PC-3 (cell line): ENCODE data around the gene ABTB2. TPM values are rescaled to one million over a fixed set of nuclear protein-coding genes. Genes with fewer than 3 reads are reported as not detected.

Source experiments
- ATAC-seq: fragments of 200-7000 bp; cut with Tn5 transposase; 2 replicates; pipeline ENCODE4 v1.9.1; 2020; ENCODE audit warnings: mild to moderate bottlenecking, moderate library complexity
- BruUV-seq: library from RNA; stranded (reverse); fragments of 400-500 nt; replicated peaks from 2 replicates; lab custom pipeline; 2021; lab: Mats Ljungman, UMichigan
- CTCF ChIA-PET: fragments of 300-600 bp; sonication (Branson Sonifier 250); formaldehyde crosslinking; loops from one replicate; lab custom pipeline; 2022; ENCODE audit warnings: antibody characterized with exemption; lab: Charles Lee
- POLR2A ChIA-PET: fragments of 300-600 bp; sonication (Branson Sonifier 250); formaldehyde crosslinking; loops from one replicate; lab custom pipeline; 2022; ENCODE audit warnings: antibody characterized with exemption; ENCODE audit not compliant: unreplicated experiment; lab: Charles Lee
- DNase-seq: peaks from one replicate; pipeline ENCODE4 v3.0.0-alpha.2; 2015
- H2AFZ ChIP-seq: fragments of 300-600 bp; sonication (generic); 2 replicates; pipeline ENCODE4 v1.6.0; 2016; ENCODE audit warnings: antibody characterized with exemption, low read length
- H3F3A ChIP-seq: fragments of 300-600 bp; sonication (generic); one replicate; pipeline ENCODE4 v1.6.0; 2017; ENCODE audit warnings: antibody characterized with exemption, low read length, control low read depth, mild to moderate bottlenecking; ENCODE audit not compliant: unreplicated experiment
- H3K27ac ChIP-seq: fragments of 300-600 bp; sonication (generic); 2 replicates; pipeline ENCODE4 v1.5.1; 2016; ENCODE audit warnings: mild to moderate bottlenecking, low read length
- H3K27me3 ChIP-seq: fragments of 300-600 bp; sonication (generic); 2 replicates; pipeline ENCODE4 v1.6.1; 2016; ENCODE audit warnings: low read length, mixed read lengths
- H3K36me3 ChIP-seq: fragments of 300-600 bp; sonication (generic); 2 replicates; pipeline ENCODE4 v1.6.1; 2016; ENCODE audit warnings: low read depth, mixed run types, low read length, mixed read lengths
- H3K4me1 ChIP-seq: fragments of 300-600 bp; sonication (generic); 2 replicates; pipeline ENCODE4 v1.5.1; 2016; ENCODE audit warnings: low read length; ENCODE audit not compliant: insufficient read depth
- H3K4me2 ChIP-seq: fragments of 300-600 bp; sonication (generic); 2 replicates; pipeline ENCODE4 v1.6.0; 2016; ENCODE audit warnings: low read length
- H3K4me3 ChIP-seq: fragments of 300-600 bp; sonication (generic); 2 replicates; pipeline ENCODE4 v1.5.1; 2016; ENCODE audit warnings: mild to moderate bottlenecking, low read length, mixed read lengths
- H3K79me2 ChIP-seq: fragments of 300-600 bp; sonication (generic); 2 replicates; pipeline ENCODE4 v1.6.1; 2017; ENCODE audit warnings: low read length, mixed read lengths
- H3K9ac ChIP-seq: fragments of 300-600 bp; sonication (generic); 2 replicates; pipeline ENCODE4 v1.6.0; 2016; ENCODE audit warnings: mild to moderate bottlenecking, low read length
- H3K9me2 ChIP-seq: fragments of 300-600 bp; sonication (generic); replicated peaks from 2 replicates; pipeline ENCODE4 v1.6.1; 2016; ENCODE audit warnings: mixed run types, low read length, mixed read lengths
- H3K9me3 ChIP-seq: fragments of 300-600 bp; sonication (generic); 2 replicates; pipeline ENCODE4 v1.6.1; 2016; ENCODE audit warnings: low read length, mixed read lengths
- H4K20me1 ChIP-seq: fragments of 300-600 bp; sonication (generic); 2 replicates; pipeline ENCODE4 v1.6.1; 2016; ENCODE audit warnings: low read length, mixed read lengths
- EZH2 ChIP-seq: fragments of 300-600 bp; sonication (generic); IDR thresholded peaks from one replicate; pipeline ENCODE4 v1.6.1; 2017; ENCODE audit warnings: antibody characterized with exemption, mild to moderate bottlenecking, low read length; ENCODE audit not compliant: unreplicated experiment
- EZH2phosphoT487 ChIP-seq: fragments of 300-600 bp; sonication (generic); IDR thresholded peaks from 2 replicates; pipeline ENCODE4 v1.6.1; 2018; ENCODE audit warnings: mild to moderate bottlenecking, antibody characterized with exemption, low read length, borderline replicate concordance
- intact Hi-C: fragments of 100-400 bp; cut with micrococcal nuclease; formaldehyde crosslinking; loops from 2 replicates; pipeline ENCODE4 v1.9.0; 2023
- total RNA-seq: library from RNA; depleted of rRNA; stranded (reverse); fragments of >200 nt; gene quantifications from 2 replicates; pipeline ENCODE4 v1.2.3, GENCODE V29; 2014
- TF ChIP-seq, protein P1 (sequence below): fragments of 300-600 bp; sonication (generic); conservative IDR thresholded peaks from 2 replicates; pipeline ENCODE4 v1.5.1; 2017; ENCODE audit warnings: antibody characterized with exemption, low read depth, mild to moderate bottlenecking, low read length

The ABTB2 gene
- total RNA-seq, 1 experiment from 2014 or later, result 5.2 TPM

DNA sequence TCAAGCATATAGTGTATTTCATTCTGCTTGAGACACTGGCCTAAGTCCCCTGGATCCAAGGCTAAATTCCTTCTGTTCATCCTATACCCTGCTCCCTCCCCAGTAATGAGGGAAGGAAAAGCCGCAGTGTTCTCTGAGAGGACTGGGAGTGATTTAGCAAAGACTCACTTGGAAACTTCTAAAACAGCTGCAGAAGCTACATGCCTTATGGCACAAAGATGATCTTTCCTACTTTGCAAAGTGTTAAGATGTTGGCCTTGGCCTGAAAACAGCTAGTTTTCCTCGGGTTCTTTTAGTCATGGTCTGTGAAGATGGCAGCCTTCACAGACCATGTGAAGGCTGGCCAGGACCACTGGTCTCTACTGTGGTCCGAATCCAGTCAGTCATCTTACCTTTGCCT lies 65.7 kb downstream of the ABTB2 start:
- Histone ChIP-seq H3K9ac (no peak overlapping the region), H3K27me3 (no peaks in the 10 kb centered on the region), H3K4me3 (no peak overlapping the region), H3K4me1 (peaks cover 6% of the 10 kb centered on the region; the same call in 1 of the 2 replicates), H2AFZ (no peak overlapping the region), H3K79me2 (no peaks in the 10 kb centered on the region), H3K4me2 (no peak overlapping the region), H3F3A (no peaks in the 10 kb centered on the region), H3K9me3 (no peaks in the 10 kb centered on the region), H3K36me3 (no peaks in the 10 kb centered on the region), H4K20me1 (no peaks in the 10 kb centered on the region), H3K9me2 (no peaks in the 10 kb centered on the region), H3K27ac (no peak overlapping the region)
- ATAC-seq, result no peak
- TF ChIP-seq, protein P1, sequence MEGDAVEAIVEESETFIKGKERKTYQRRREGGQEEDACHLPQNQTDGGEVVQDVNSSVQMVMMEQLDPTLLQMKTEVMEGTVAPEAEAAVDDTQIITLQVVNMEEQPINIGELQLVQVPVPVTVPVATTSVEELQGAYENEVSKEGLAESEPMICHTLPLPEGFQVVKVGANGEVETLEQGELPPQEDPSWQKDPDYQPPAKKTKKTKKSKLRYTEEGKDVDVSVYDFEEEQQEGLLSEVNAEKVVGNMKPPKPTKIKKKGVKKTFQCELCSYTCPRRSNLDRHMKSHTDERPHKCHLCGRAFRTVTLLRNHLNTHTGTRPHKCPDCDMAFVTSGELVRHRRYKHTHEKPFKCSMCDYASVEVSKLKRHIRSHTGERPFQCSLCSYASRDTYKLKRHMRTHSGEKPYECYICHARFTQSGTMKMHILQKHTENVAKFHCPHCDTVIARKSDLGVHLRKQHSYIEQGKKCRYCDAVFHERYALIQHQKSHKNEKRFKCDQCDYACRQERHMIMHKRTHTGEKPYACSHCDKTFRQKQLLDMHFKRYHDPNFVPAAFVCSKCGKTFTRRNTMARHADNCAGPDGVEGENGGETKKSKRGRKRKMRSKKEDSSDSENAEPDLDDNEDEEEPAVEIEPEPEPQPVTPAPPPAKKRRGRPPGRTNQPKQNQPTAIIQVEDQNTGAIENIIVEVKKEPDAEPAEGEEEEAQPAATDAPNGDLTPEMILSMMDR, result no peak
- TF ChIP-seq EZH2phosphoT487, result no peak
- no peak for TF ChIP-seq EZH2
- no peak for DNase-seq
- no TSS peak for BruUV-seq
- POLR2A ChIA-PET, result no interaction called here
- intact Hi-C loops, result no loop called here
- CTCF ChIA-PET, result no interaction called here

DNA sequence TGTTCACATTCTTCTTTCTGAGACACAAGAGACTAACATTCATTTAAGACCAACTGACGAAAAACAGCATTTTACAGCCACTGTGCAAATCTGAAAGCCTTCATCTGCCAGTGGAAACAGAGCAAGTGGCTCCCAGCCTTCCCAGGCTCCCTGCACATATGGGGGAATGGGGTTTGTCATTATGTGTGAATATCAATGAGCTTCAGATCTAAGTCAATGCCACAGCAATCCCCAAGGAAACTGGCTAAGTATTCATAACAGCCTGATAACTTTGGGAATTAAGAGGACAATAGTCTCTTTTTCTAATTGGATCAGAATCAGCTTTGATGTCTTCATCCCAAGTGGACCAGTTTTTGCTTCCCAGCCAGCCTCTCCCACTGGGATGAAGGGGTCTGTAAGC lies 66.9 kb downstream of the ABTB2 start:
- ChIA-PET CTCF (no interaction called here), POLR2A (no interaction called here)
- H3F3A ChIP-seq, result no peaks in the 10 kb centered on the region
- intact Hi-C loops, result no loop called here
- DNase-seq (no peak), ATAC-seq (no peak)
- H3K9ac ChIP-seq, result no peak overlapping the region
- H3K79me2 ChIP-seq, result no peaks in the 10 kb centered on the region
- no peak overlapping the region for H3K27ac ChIP-seq
- no peak overlapping the region for H2AFZ ChIP-seq
- no peaks in the 10 kb centered on the region for H3K9me2 ChIP-seq
- TF ChIP-seq EZH2phosphoT487 (no peak), EZH2 (no peak)
- TF ChIP-seq, protein P1, result no peak
- no TSS peak for BruUV-seq
- H3K9me3 ChIP-seq, result no peaks in the 10 kb centered on the region
- H3K36me3 ChIP-seq, result no peaks in the 10 kb centered on the region
- H4K20me1 ChIP-seq, result no peaks in the 10 kb centered on the region
- H3K4me2 ChIP-seq, result no peak overlapping the region
- no peaks in the 10 kb centered on the region for H3K4me1 ChIP-seq
- H3K27me3 ChIP-seq, result no peaks in the 10 kb centered on the region
- no peak overlapping the region for H3K4me3 ChIP-seq

DNA sequence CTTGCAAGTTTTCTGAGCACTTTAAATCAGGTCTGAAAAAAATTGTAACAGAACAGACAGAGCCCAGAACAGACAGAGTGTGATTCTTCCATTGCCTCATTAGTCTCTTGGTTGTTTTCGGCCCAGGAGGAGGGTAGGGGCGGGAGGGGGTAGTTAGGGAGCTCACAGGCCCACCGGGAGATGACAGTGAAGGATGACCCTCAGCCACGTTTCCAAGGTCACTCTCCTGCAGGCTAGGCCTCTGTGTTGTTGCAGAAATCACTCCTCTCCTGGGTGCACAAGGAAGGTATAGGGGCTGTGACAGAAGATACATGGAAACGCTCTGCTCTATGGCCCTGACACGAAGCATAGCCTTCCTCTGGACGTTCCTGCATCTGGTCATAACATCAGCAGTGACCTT lies 69.3 kb downstream of the ABTB2 start:
- TF ChIP-seq EZH2phosphoT487 (no peak), EZH2 (no peak)
- TF ChIP-seq, protein P1, result no peak
- BruUV-seq, result no TSS peak
- no peaks in the 10 kb centered on the region for H3F3A ChIP-seq
- H3K4me1 ChIP-seq, result no peaks in the 10 kb centered on the region
- no peaks in the 10 kb centered on the region for H3K36me3 ChIP-seq
- no peaks in the 10 kb centered on the region for H3K27me3 ChIP-seq
- no peak overlapping the region for H3K4me3 ChIP-seq
- no peaks in the 10 kb centered on the region for H3K79me2 ChIP-seq
- H3K9me2 ChIP-seq, result no peaks in the 10 kb centered on the region
- H3K27ac ChIP-seq, result no peak overlapping the region
- no peak overlapping the region for H3K9ac ChIP-seq
- intact Hi-C loops, result no loop called here
- ChIA-PET CTCF (no interaction called here), POLR2A (no interaction called here)
- H3K4me2 ChIP-seq, result no peak overlapping the region
- no peak overlapping the region for H2AFZ ChIP-seq
- no peaks in the 10 kb centered on the region for H4K20me1 ChIP-seq
- no peak for DNase-seq
- no peak for ATAC-seq
- H3K9me3 ChIP-seq, result no peaks in the 10 kb centered on the region
